CD4-positive, alpha-beta T cell treated with Interleukin-2 at 100 ng/mL for 4 hours (primary cell): ENCODE results near the gene GAS6.

Experiments used
- DNase-seq: peaks from one replicate; pipeline ENCODE4 v3.0.0-alpha.2; 2020; ENCODE audit warnings: low spot score

Gene GAS6

GRCh38 chr13:113851826-113852535 lies 11.9 kb downstream of the GAS6 start:
- no peak for DNase-seq

GRCh38 chr13:113851480-113851803 lies 12.4 kb downstream of the GAS6 start:
- DNase-seq: no peak

- DNase-seq: no peak
These were observed 13.0 kb downstream of the GAS6 start for GRCh38 chr13:113850722-113851479.

GRCh38 chr13:113849981-113850721 lies 13.7 kb downstream of the GAS6 start:
- DNase-seq: no peak

DNA sequence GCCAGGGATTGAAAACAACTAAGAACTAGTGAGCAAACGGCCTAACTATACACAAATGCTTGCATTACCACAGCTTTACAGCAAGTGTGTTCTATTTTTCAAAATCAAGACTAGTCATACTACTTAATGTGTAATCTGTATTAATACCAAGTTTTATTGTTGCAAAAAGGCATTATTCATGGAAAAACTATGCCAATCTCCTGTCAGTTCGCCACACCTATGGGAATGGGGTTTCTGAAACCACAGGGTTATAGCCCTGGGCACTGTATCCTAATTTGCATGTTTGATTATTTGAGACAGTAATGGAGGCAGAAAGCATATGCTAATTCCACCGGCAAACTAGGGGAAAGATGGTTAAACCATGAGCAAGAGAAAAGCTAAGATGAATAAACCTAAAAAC lies 14.3 kb downstream of the GAS6 start:
- no peak for DNase-seq

DNA sequence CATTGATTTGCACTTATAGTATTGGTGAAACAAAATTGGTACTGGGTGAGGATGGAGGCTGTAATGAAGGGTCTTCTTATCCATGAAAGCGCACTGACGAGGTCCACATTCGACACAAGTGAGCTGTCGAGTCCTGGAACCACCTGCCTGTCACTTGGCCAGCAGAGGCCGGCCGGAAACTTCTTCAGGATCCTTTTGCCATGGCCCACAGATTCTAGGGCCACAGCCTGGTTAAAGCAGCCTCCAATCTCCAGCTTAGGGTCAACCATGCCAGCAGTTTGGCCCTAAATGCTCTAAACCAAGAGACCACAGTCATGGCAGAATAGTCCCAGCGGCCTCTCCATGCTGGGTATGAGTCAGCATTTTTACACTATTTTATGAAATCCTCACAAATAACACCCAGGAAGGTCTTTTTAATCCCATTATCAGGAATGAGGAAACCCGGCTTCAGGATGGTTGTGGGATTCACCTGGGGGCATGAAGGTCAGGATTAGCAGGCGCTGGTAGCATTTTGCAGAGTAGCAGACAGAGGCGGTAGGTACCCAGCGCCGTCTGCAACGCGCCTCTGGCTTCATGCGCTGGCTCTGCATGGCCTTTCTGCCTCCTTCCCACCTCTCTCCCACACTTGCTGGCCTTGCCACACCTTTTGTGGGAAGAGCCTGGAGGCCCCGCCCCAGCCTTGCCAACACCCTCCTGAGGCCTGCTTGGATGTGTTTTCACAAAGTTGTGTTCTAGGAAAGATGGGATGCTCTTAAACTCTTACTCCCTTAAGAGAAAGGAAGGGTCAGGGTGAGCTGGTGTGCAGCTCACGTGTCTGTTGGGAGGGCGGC lies 15.2 kb downstream of the GAS6 start:
- DNase-seq: no peak

DNA sequence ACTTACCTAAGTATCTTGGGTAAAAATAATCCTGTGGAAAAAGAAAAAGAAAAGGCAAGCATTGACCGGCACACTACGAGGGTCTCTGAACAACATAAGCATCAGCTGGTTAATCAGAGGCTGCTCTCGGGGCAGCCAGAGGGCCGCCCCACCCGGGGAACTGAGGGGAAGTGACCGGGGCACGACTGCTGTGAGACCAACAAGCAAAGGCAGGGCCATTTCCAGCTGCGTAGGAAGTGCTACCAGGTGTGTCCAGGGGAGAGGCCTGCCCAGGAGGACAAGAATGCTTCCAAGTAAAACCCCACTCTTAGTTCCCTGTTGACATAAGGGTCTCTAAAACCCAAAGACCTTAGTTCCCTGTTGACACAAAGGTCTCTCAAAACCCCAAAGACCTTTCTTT lies 15.9 kb downstream of the GAS6 start:
- DNase-seq: no peak

DNA sequence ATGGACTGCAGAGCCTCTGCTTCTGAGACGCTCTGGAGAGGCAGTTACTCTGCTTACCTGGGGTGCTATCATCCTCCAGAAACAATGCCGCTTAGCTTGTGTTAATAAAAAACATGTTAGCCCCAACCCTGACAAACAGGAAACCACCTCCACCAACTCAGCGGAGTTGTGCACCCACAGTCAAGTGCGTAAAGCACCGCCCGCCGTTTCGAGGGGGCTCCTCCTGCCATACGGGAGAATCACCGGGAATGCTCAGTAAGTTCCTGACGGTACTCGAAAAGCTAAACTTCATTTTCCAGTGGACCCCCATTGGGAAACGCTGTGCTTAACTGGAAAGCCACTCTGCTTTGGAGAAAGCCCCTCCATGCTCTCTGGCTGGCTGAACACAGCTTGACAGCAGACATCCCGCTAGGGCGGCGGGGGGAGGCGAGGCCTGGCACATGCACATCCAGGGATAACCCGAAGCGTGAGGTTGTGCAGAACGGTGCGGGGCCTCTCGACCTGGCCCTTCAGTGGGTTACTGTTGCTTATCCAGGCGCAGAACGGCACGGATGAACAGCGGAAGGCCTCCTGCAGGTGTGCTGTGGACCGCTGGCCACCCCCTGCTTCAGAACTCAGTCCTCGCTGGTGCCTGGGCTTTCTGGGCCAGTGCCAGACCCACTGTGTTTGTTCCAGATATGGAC lies 17.1 kb downstream of the GAS6 start:
- DNase-seq: peak; percentile 38

- peak; percentile 7 for DNase-seq
These were observed 17.9 kb downstream of the GAS6 start for GRCh38 chr13:113845723-113846635.

- DNase-seq: no peak
These were observed 18.8 kb downstream of the GAS6 start for GRCh38 chr13:113845055-113845454.

GRCh38 chr13:113843864-113844556 lies 19.9 kb downstream of the GAS6 start:
- no peak for DNase-seq

- DNase-seq: no peak
These were observed 20.7 kb downstream of the GAS6 start for GRCh38 chr13:113843063-113843654.

DNA sequence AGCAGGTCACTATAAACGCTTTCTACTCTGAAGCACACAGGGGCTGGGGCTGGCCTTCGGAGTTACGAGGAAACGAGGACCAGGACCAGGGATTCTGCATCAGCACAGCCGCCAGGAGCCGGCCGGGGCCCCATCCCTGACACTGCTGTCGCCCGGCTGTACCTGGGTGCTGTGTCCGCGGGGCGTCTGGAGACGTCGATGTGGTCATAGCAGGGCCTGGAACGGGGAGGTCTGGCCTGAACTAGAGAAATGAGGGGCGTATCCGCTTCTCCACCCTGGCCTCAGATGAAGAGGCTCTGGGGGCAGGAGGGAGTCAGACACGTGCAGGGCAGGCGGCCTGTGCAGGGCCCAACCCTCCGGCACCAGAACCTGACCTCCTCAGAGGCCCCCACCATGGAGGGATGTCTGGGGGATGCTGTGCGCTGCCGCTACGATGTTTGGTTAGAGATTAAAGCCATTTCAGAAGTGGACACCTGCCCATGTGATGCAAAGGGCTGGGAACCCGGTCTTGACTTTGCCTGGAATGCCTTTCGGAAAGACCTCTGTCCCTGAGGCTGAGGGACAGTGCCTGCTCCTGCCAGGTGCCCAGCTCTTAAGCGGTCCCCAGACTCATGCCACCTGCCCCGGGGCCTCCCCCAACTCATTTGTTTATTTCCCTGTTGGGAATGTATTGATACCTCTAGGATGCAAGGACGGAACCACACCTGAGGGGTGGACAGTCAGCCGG lies 21.4 kb downstream of the GAS6 start:
- no peak for DNase-seq

- no peak for DNase-seq
These were observed 22.6 kb downstream of the GAS6 start for GRCh38 chr13:113841353-113841650.

DNA sequence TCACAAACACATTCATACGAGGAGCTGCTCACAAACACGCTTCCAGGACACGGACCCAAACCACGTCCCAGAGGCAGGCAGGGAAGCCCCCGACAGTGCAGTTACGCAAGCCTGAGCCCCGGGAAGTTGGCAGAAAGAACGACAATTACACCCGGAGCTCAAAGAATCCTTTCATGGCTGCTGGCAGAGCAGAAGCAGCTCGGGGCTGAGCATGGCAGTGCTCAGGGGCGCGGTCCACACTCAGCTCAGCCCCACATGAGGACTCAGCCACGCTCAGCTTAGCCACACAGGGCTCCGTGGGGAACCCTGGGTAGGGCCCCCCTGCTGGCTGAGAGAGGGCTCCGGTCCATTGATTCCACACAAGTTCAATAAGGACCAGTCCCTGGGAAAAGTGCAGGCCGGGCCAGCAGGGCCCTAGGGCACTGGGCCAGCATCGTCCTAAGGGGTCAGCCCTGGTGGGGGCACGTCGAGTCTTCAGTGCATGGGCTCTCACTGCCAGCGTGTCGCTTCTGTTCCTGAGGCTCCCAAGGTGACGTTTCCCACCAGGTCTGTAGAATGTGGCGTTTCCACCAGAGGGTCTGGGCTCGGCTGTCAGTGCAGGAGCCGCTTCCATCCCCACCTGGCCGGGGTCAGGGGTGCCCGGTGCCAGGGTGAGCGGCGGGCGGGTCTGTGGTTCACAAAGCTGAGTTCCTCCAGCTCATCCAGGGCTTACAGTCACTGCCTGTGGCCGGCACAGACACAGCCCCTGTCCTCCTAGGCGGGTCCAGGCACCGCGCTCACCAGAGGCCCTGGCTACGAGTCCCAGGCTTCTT lies 23.1 kb downstream of the GAS6 start:
- no peak for DNase-seq

GRCh38 chr13:113839536-113840204 lies 24.2 kb downstream of the GAS6 start:
- no peak for DNase-seq

DNA sequence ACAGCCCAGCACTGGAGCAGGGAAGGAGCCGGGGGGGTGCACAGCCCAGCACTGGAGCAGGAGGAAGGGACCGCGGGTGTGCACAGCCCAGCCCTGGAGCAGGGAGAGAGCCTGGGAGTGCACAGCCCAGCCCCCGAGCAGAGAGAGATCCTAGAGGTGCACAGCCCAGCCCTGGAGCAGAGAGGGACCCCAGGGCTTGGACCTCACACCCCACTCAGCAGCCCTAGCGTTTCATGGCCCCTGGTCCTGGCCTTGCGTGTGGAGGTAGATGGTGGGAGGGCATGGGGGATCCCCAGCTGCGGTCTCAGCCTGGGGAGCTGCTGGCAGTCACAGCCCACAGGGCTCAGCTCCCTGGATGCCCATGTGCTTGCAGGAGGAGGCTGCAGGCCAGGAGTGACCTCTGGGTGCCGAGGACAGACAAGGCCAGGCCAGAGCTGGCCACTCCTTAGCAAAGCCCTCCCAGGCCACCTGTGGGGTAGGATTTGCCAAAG lies 25.1 kb downstream of the GAS6 start:
- no peak for DNase-seq
